ENCODE measurements around the gene RIMKLB. TPM values are rescaled to one million over a fixed set of nuclear protein-coding genes. Genes with fewer than 3 reads are reported as not detected.

The RIMKLB gene
- total and polyA plus RNA-seq, 2 of the 8 experiments (the other 6 are each of a cell fraction or from before 2014, with no cell fraction given) = 37.8 to 78.2 TPM

GRCh38 chr12:8678661-8679111 lies 19.1 kb upstream of the RIMKLB start:
- no peaks in the 10 kb centered on the region for H3K27me3 ChIP-seq (replicated peaks in 1 of 4; ENCODE audit: control insufficient read depth in 3 of 4, extremely low read depth in 1 of 4, insufficient read depth in 3 of 4, low read length in 3 of 4)
- no peak overlapping the region for H4K8ac ChIP-seq (ENCODE audit: extremely low read depth, insufficient read depth, low read length)
- no peak overlapping the region for H4K91ac ChIP-seq (replicated peaks; ENCODE audit: insufficient read length, low read length)
- H3K36me3 ChIP-seq (ENCODE audit: control insufficient read depth in 2 of 4, insufficient read depth in 4 of 4, low read length in 3 of 4) = no peaks in the 10 kb centered on the region
- H4K5ac ChIP-seq (ENCODE audit: insufficient read length, low read depth, low read length) = no peak overlapping the region
- H3K4ac ChIP-seq (replicated peaks; ENCODE audit: insufficient read length, low read depth, low read length) = no peak overlapping the region
- no peaks in the 10 kb centered on the region for H3K79me1 ChIP-seq (ENCODE audit: low read depth, low read length)
- H2AFZ ChIP-seq (ENCODE audit: low read length) = no peak overlapping the region
- no peaks in the 10 kb centered on the region for H4K20me1 ChIP-seq (replicated peaks in 1 of 2; ENCODE audit: control insufficient read depth in 1 of 2, insufficient read depth in 2 of 2, low read length in 2 of 2)
- H2BK5ac ChIP-seq (ENCODE audit: low read depth, low read length) = no peak overlapping the region
- no peak overlapping the region for H2BK15ac ChIP-seq (ENCODE audit: low read length)
- no peak overlapping the region for H3K4me3 ChIP-seq (ENCODE audit: extremely low read depth in 1 of 4, insufficient read depth in 2 of 4, low read depth in 3 of 4, low read length in 4 of 4)
- no peak overlapping the region for H3K56ac ChIP-seq (replicated peaks; ENCODE audit: insufficient read length, low read depth, low read length)
- no peaks in the 10 kb centered on the region for H3K9me3 ChIP-seq (ENCODE audit: insufficient read depth in 2 of 2, low read depth in 1 of 2, low read length in 1 of 2)
- DNase-seq (ENCODE audit: low read depth in 1 of 2, low spot score in 2 of 2) (no peak), FAIRE-seq (no peak)
- no peak overlapping the region for H2BK20ac ChIP-seq (ENCODE audit: low read length)
- H3K27ac ChIP-seq (ENCODE audit: low read depth, low read length) = no peak overlapping the region
- no peak overlapping the region for H3K18ac ChIP-seq (ENCODE audit: extremely low read depth, low read length)
- peaks cover 0 to 15% (median 11%) of the 10 kb centered on the region in 4 experiments; a peak in 6 of 7 replicates for H3K4me1 ChIP-seq (replicated peaks in 1 of 4; ENCODE audit: control insufficient read depth in 3 of 4, insufficient read depth in 4 of 4, low read length in 3 of 4)
- no peak overlapping the region for H3K14ac ChIP-seq (ENCODE audit: insufficient read length)
- ChIA-PET POLR2A (ENCODE audit: partially characterized antibody) (interaction anchor here (0.7 to 1.6 kb wide), 4 partner anchors 13 to 145 kb away, joined by 3 to 4 read pairs (median 4); partner anchors contain the start of gene RIMKLB), CTCF (ENCODE audit: partially characterized antibody) (interaction anchor here (0.6 to 3.6 kb wide), 6 partner anchors 22 to 181 kb away, joined by 3 to 43 read pairs (median 3); partner anchors contain the start of gene A2ML1)
- 90% methylated on average over 3 of the region's 3 CpGs; no CpG with 5 or more reads in 1 of the 2 experiments for WGBS, 2 experiments (ENCODE audit: extremely low coverage in 1 of 2, insufficient coverage in 1 of 2, insufficient read length in 1 of 2, insufficient replicate concordance in 2 of 2, low coverage in 1 of 2, low lambda C conversion rate in 2 of 2, missing lambda C conversion rate in 1 of 2)
- no peak overlapping the region for H3K4me2 ChIP-seq (ENCODE audit: insufficient read depth in 1 of 2, low read depth in 2 of 2, low read length in 2 of 2)
- no peaks in the 10 kb centered on the region; the same call in 1 of the 2 replicates for H3K23me2 ChIP-seq (ENCODE audit: low read depth, low read length)
- H3K9ac ChIP-seq (replicated peaks in 1 of 4; ENCODE audit: extremely low read depth in 1 of 4, low read depth in 3 of 4, low read length in 3 of 4) = no peak overlapping the region
- H2BK12ac ChIP-seq (ENCODE audit: low read depth, low read length) = no peak overlapping the region
- no peaks in the 10 kb centered on the region for H3K79me2 ChIP-seq (ENCODE audit: control insufficient read depth in 1 of 2, insufficient read depth in 2 of 2, low read length in 2 of 2)
- no peak overlapping the region for H2BK120ac ChIP-seq (replicated peaks; ENCODE audit: low read depth, low read length)
- H3K23ac ChIP-seq (ENCODE audit: insufficient read length) = no peak overlapping the region
- H2AK5ac ChIP-seq (ENCODE audit: low read depth, low read length) = no peak overlapping the region
- TF ChIP-seq SIX5 (IDR thresholded peaks at IDR 0.05; ENCODE audit: low read depth, low read length) (no peak), CTBP2 (IDR thresholded peaks at IDR 0.05; ENCODE audit: borderline replicate concordance, insufficient read depth, insufficient read length, low read length) (no peak), KDM1A (IDR thresholded peaks at IDR 0.05; ENCODE audit: borderline replicate concordance, low read length) (no peak), RBBP5 (IDR thresholded peaks at IDR 0.05; ENCODE audit: borderline replicate concordance, low read depth, low read length) (no peak), SP4 (IDR thresholded peaks at IDR 0.05; ENCODE audit: low read length) (no peak), BACH1 (IDR thresholded peaks at IDR 0.05; ENCODE audit: low read length) (no peak), SUZ12 (IDR thresholded peaks at IDR 0.05; ENCODE audit: low read length) (no peak), RNF2 (IDR thresholded peaks at IDR 0.05; ENCODE audit: borderline replicate concordance, low read depth, low read length, missing control alignments, poor library complexity, severe bottlenecking) (no peak), GABPA (IDR thresholded peaks at IDR 0.05; ENCODE audit: borderline replicate concordance, insufficient read depth, low read length) (no peak), BRCA1 (IDR thresholded peaks at IDR 0.05; ENCODE audit: low read depth, low read length) (no peak), GTF2F1 (IDR thresholded peaks at IDR 0.05; ENCODE audit: borderline replicate concordance, low read depth, low read length) (no peak), SAP30 (IDR thresholded peaks at IDR 0.05; ENCODE audit: insufficient read depth, insufficient replicate concordance, low read length) (no peak)
- TF ChIP-seq, protein P1, sequence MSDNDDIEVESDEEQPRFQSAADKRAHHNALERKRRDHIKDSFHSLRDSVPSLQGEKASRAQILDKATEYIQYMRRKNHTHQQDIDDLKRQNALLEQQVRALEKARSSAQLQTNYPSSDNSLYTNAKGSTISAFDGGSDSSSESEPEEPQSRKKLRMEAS (IDR thresholded peaks at IDR 0.05) = no peak

All from H1 (cell line).